Fibroblast of lung (primary cell): ENCODE results near the gene EEF1A2. TPM values are rescaled to one million over a fixed set of nuclear protein-coding genes. Genes with fewer than 3 reads are reported as not detected.

Experiments
- DNase-seq, 2 donors: peaks; one replicate each; pipeline versions ENCODE4 v3.0.0 to v3.0.0-alpha.2; 2010; ENCODE audit warnings: low read depth in 2 of 2
- H2AFZ ChIP-seq: 2 replicates; pipeline ENCODE4 v1.5.1; 2012; ENCODE audit warnings: low read length, control low read depth, inconsistent platforms
- H3K27ac ChIP-seq: 2 replicates; pipeline ENCODE4 v1.5.1; 2011; ENCODE audit warnings: low read length, control low read depth; ENCODE audit not compliant: insufficient read depth
- H3K27me3 ChIP-seq: 2 replicates; pipeline ENCODE4 v1.5.1; 2011; ENCODE audit warnings: mild to moderate bottlenecking, low read length; ENCODE audit not compliant: control insufficient read depth, insufficient read depth
- H3K36me3 ChIP-seq: 2 replicates; pipeline ENCODE4 v1.5.1; 2011; ENCODE audit warnings: low read length; ENCODE audit not compliant: control insufficient read depth, insufficient read depth
- H3K4me1 ChIP-seq: 2 replicates; pipeline ENCODE4 v1.5.1; 2011; ENCODE audit warnings: low read length; ENCODE audit not compliant: control insufficient read depth, insufficient read depth; ENCODE audit errors: extremely low read depth
- H3K4me2 ChIP-seq: 2 replicates; pipeline ENCODE4 v1.5.1; 2011; ENCODE audit warnings: low read length, control low read depth; ENCODE audit not compliant: insufficient read depth; ENCODE audit errors: extremely low read depth
- H3K4me3 ChIP-seq, 4 experiments: fragments of 200-600 bp in 1 of 4; sonication (generic) in 1 of 4; replicated peaks in 1 of 4; 2 replicates each; pipeline ENCODE4 v1.5.1; 2011 to 2016; ENCODE audit warnings: low read length in 4 of 4, low read depth in 3 of 4, mild to moderate bottlenecking in 3 of 4, control low read depth in 2 of 4, inconsistent platforms in 1 of 4, mixed read lengths in 1 of 4; ENCODE audit not compliant: insufficient read depth in 1 of 4; ENCODE audit errors: control extremely low read depth in 1 of 4
- H3K79me2 ChIP-seq: 2 replicates; pipeline ENCODE4 v1.5.1; 2012; ENCODE audit warnings: mild to moderate bottlenecking, low read length, inconsistent platforms; ENCODE audit not compliant: control insufficient read depth, insufficient read depth
- H3K9ac ChIP-seq: 2 replicates; pipeline ENCODE4 v1.5.1; 2011; ENCODE audit warnings: mild to moderate bottlenecking, low read length, control low read depth; ENCODE audit not compliant: insufficient read depth
- H3K9me3 ChIP-seq: 2 replicates; pipeline ENCODE4 v1.5.1; 2012; ENCODE audit warnings: low read depth, low read length; ENCODE audit not compliant: control insufficient read depth, insufficient read depth
- H4K20me1 ChIP-seq: 2 replicates; pipeline ENCODE4 v1.5.1; 2011; ENCODE audit warnings: low read length; ENCODE audit not compliant: control insufficient read depth, insufficient read depth; ENCODE audit errors: extremely low read depth
- CTCF ChIP-seq, 2 donors: IDR thresholded peaks in 1 of 2; conservative IDR thresholded peaks in 1 of 2; 1 replicate in 1 of 2; 2 replicates in 1 of 2; pipeline ENCODE4 v1.5.1; 2011 to 2012; ENCODE audit warnings: low read length in 2 of 2, control low read depth in 1 of 2, inconsistent platforms in 1 of 2, low read depth in 1 of 2, mild to moderate bottlenecking in 1 of 2
- EZH2 ChIP-seq: IDR thresholded peaks from 2 replicates; pipeline ENCODE4 v1.5.1; 2012; ENCODE audit warnings: low read length, control low read depth, mild to moderate bottlenecking; ENCODE audit errors: missing control alignments
- polyA plus RNA-seq, 2 donors: library from polyadenylated mRNA; depleted of rRNA in 1 of 2; stranded (reverse) in 1 of 2; unstranded in 1 of 2; fragments of >200 nt; gene quantifications; 2 replicates each; pipeline ENCODE4 v1.2.1, GENCODE V29; 2011 to 2012; ENCODE audit warnings: missing spikeins in 1 of 2
- total RNA-seq: library from RNA; depleted of rRNA; stranded (reverse); fragments of >200 nt; gene quantifications from 2 replicates; pipeline ENCODE4 v1.2.1, GENCODE V29; 2014

Gene EEF1A2
- total and polyA plus RNA-seq, 2 donors (not counting 1 experiment from before 2014, with no cell fraction given) = 0.16 to 1.7 TPM

- H3K79me2 ChIP-seq = no peaks in the 10 kb centered on the region
- H2AFZ ChIP-seq = no peak overlapping the region
- H3K27ac ChIP-seq = no peak overlapping the region
- H3K36me3 ChIP-seq = no peaks in the 10 kb centered on the region
- TF ChIP-seq EZH2 = no peak
- no peak for TF ChIP-seq CTCF (conservative IDR thresholded peaks at IDR 0.05 in 1 of 2, IDR thresholded peaks at IDR 0.05 in 1 of 2; ENCODE audit: low read depth in 1 of 2, low read length in 2 of 2)
- no peaks in the 10 kb centered on the region for H3K9me3 ChIP-seq
- H3K4me2 ChIP-seq = no peak overlapping the region
- no peaks in the 10 kb centered on the region for H3K27me3 ChIP-seq
- no peak overlapping the region for H3K4me3 ChIP-seq
- H3K9ac ChIP-seq = no peak overlapping the region
- no peaks in the 10 kb centered on the region for H4K20me1 ChIP-seq
- peaks cover 5% of the 10 kb centered on the region for H3K4me1 ChIP-seq
- DNase-seq = no peak
Observed at GRCh38 chr20:63539092-63539430, 40.2 kb upstream of the EEF1A2 start.

DNA sequence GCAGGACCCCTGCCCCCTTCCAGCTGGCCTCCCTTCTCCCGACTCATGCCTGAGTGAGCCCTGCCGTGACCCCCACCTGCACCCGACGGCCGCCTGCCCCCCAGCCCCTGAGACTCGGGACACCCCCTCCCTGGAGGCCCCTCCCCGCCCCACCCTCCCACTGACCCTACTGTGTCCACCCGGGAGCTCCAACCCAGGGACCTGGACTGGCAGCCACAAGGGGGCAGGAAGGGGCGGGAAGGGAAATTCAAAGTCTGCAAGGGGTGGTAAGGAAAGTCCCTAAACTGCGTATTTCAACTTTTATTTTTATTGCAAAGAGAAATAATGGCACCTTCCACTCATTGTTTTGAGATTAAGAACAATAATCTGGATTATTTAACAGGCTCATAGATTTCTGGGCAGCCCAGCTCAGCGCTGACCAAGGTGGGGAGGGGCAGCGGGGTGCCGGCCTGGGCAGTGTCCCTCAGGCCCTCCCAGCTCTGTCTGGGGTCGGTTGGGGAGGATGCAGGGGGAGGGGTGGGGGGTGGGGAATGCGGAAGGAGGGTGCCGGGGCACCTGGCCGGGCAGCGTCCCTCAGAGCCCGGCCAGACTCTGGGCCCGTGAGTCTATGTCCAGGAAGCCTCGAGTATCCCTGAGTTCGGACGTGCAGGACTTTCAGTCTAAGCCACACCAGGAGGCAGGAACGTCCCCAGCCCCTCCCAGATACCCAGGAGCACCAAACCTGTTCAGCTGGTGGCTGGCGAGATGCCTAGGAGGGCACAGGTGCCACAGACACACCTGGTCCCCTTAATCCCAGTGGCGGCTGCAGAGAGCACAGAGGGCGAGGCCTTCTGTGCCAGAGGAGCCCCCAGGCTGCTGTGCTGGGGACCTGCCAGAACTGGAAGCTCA, 39.6 kb upstream of the EEF1A2 start:
- H3K4me2 ChIP-seq = peak overlapping the region; percentile 8
- H3K36me3 ChIP-seq = no peaks in the 10 kb centered on the region
- H3K9me3 ChIP-seq = no peaks in the 10 kb centered on the region
- peak overlapping the region in 1 of 4 experiments; percentile 28 for H3K4me3 ChIP-seq
- H3K79me2 ChIP-seq = no peaks in the 10 kb centered on the region
- H3K9ac ChIP-seq = no peak overlapping the region
- TF ChIP-seq EZH2 = no peak
- peak in 1 of 2 donors; percentile 15 for TF ChIP-seq CTCF (conservative IDR thresholded peaks at IDR 0.05 in 1 of 2, IDR thresholded peaks at IDR 0.05 in 1 of 2; ENCODE audit: low read depth in 1 of 2, low read length in 2 of 2)
- H2AFZ ChIP-seq = peak overlapping the region; percentile 61
- peaks cover 5% of the 10 kb centered on the region for H3K4me1 ChIP-seq
- no peaks in the 10 kb centered on the region for H4K20me1 ChIP-seq
- no peaks in the 10 kb centered on the region for H3K27me3 ChIP-seq
- peak in 1 of 2 donors; percentile 49 for DNase-seq
- H3K27ac ChIP-seq = no peak overlapping the region

GRCh38 chr20:63537525-63538203, 38.8 kb upstream of the EEF1A2 start:
- Histone ChIP-seq H3K9me3 (no peaks in the 10 kb centered on the region), H4K20me1 (no peaks in the 10 kb centered on the region), H3K9ac (peak overlapping the region; percentile 30), H3K4me1 (peaks cover 5% of the 10 kb centered on the region), H3K4me3 (peak overlapping the region in 1 of 4 experiments; percentile 28), H3K4me2 (peak overlapping the region; percentile 8), H3K27ac (no peak overlapping the region), H2AFZ (peak overlapping the region; percentile 61), H3K27me3 (no peaks in the 10 kb centered on the region), H3K79me2 (no peaks in the 10 kb centered on the region), H3K36me3 (no peaks in the 10 kb centered on the region)
- DNase-seq = peak; percentile 79 to 91
- TF ChIP-seq EZH2 (no peak), CTCF (conservative IDR thresholded peaks at IDR 0.05 in 1 of 2, IDR thresholded peaks at IDR 0.05 in 1 of 2; ENCODE audit: low read depth in 1 of 2, low read length in 2 of 2) (peak; percentile 73 to 91)
